NCI-H2227 (cell line): ENCODE results near the gene WDR45B.
"Not testable (repeated sequence)": the region's sequence is repeated elsewhere in the genome, so short reads cannot be mapped to it uniquely, and the experiment has no call there.

Source experiments
- DNase-seq: peaks from one replicate; lab custom pipeline; 2025; ENCODE audit not compliant: unreplicated experiment; lab: John Stamatoyannopoulos, UW

The WDR45B gene

GRCh38 chr17:82586576-82587233 lies 61.5 kb downstream of the WDR45B start:
- no peak for DNase-seq

GRCh38 chr17:82585935-82586575 lies 62.2 kb downstream of the WDR45B start:
- peak; percentile 91 for DNase-seq

GRCh38 chr17:82583720-82584234 lies 64.5 kb downstream of the WDR45B start:
- no peak for DNase-seq

- DNase-seq: no peak
Observed at GRCh38 chr17:82582709-82583108, 65.5 kb downstream of the WDR45B start.

GRCh38 chr17:82582213-82582612 lies 66.0 kb downstream of the WDR45B start:
- no peak for DNase-seq

- DNase-seq: not testable (repeated sequence)
Observed at GRCh38 chr17:82579969-82580368, 68.3 kb downstream of the WDR45B start.

GRCh38 chr17:82577300-82577699 lies 70.9 kb downstream of the WDR45B start:
- DNase-seq: no peak

- not testable (repeated sequence) for DNase-seq
Observed at GRCh38 chr17:82575581-82576221, 72.5 kb downstream of the WDR45B start.

GRCh38 chr17:82574041-82574440 lies 74.2 kb downstream of the WDR45B start:
- DNase-seq: no peak

GRCh38 chr17:82571855-82572254 lies 76.4 kb downstream of the WDR45B start:
- no peak for DNase-seq

GRCh38 chr17:82570277-82570676 lies 78.0 kb downstream of the WDR45B start:
- DNase-seq: no peak

- DNase-seq: no peak
Observed at GRCh38 chr17:82569621-82570020, 78.6 kb downstream of the WDR45B start.

- DNase-seq: no peak
Observed at GRCh38 chr17:82568997-82569393, 79.2 kb downstream of the WDR45B start.

GRCh38 chr17:82567286-82567685 lies 81.0 kb downstream of the WDR45B start:
- DNase-seq: no peak

- no peak for DNase-seq
Observed at GRCh38 chr17:82566129-82566960, 81.9 kb downstream of the WDR45B start.

GRCh38 chr17:82565551-82565950 lies 82.7 kb downstream of the WDR45B start:
- DNase-seq: no peak
